Activated CD8-positive, alpha-beta memory T cell treated with anti-CD3 and anti-CD28 coated beads, Interleukin-2, amount 50 U/mL, for 24 hours (primary cell): ENCODE data around the gene CENPV.
A peak's percentile ranks its signal among the peaks of the same experiment; 100 is the strongest.
"Not testable (repeated sequence)": the region's sequence is repeated elsewhere in the genome, so short reads cannot be mapped to it uniquely, and the experiment has no call there.

Experiments used
- DNase-seq: peaks from one replicate; pipeline ENCODE4 v3.0.0-alpha.2; 2020; ENCODE audit errors: extremely low read depth

The CENPV gene

GRCh38 chr17:16353317-16354174 lies at the start of gene CENPV:
CENPV (minus strand) TSS chr17:16353469; CDS start chr17:16353436, 33 bp downstream.
- peak; percentile 18 for DNase-seq

- DNase-seq = no peak
These were observed 45.3 kb upstream of the CENPV start for GRCh38 chr17:16398270-16399267.

GRCh38 chr17:16396693-16397092 lies 43.4 kb upstream of the CENPV start:
- DNase-seq = not testable (repeated sequence)

DNA sequence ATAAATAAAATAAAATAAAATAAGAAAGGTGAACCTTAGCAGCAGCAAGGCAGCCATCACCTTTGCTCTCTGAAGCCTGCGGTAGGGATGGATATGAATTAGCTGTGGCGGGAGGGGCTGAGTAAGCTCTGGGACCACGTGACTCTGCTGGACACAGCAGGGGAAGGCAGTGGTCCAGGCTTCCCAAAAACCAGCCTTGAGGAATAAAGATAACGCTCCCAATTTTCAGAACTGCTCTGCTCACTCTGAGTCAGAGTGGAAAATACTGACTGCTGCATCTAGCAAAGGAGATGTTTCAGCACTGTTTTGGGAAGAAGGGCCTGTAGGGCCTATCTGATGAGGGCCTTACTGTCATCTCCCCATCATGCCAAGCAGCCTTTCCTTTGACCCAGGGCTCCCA lies 42.6 kb upstream of the CENPV start:
- DNase-seq = not testable (repeated sequence)

DNA sequence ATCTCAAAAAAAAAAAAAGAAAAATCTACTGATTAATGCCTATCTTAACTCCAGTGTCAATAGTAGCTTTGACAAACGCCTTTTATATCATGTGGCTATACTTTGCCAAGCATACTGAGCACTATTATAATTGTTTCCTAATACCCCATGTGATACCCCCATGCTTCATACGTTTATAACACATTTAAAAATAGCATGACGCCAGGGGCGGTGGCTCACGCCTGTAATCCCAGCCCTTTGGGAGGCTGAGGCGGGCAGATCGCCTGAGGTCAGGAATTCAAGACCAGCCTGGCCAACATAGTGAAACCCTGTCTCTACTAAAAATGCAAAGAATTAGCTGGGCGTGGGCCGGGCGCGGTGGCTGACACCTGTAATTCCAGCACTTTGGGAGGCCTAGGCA lies 39.2 kb upstream of the CENPV start:
- DNase-seq = not testable (repeated sequence)

GRCh38 chr17:16391451-16391850 lies 38.2 kb upstream of the CENPV start:
- no peak for DNase-seq

- DNase-seq = not testable (repeated sequence)
These were observed 32.8 kb upstream of the CENPV start for GRCh38 chr17:16386126-16386507.

GRCh38 chr17:16384557-16384956 lies 31.3 kb upstream of the CENPV start:
- no peak for DNase-seq

- no peak for DNase-seq
These were observed 30.6 kb upstream of the CENPV start for GRCh38 chr17:16383772-16384287.

GRCh38 chr17:16383216-16383615 lies 29.9 kb upstream of the CENPV start:
- DNase-seq = no peak

- DNase-seq = no peak
These were observed 28.2 kb upstream of the CENPV start for GRCh38 chr17:16381496-16381820.

DNA sequence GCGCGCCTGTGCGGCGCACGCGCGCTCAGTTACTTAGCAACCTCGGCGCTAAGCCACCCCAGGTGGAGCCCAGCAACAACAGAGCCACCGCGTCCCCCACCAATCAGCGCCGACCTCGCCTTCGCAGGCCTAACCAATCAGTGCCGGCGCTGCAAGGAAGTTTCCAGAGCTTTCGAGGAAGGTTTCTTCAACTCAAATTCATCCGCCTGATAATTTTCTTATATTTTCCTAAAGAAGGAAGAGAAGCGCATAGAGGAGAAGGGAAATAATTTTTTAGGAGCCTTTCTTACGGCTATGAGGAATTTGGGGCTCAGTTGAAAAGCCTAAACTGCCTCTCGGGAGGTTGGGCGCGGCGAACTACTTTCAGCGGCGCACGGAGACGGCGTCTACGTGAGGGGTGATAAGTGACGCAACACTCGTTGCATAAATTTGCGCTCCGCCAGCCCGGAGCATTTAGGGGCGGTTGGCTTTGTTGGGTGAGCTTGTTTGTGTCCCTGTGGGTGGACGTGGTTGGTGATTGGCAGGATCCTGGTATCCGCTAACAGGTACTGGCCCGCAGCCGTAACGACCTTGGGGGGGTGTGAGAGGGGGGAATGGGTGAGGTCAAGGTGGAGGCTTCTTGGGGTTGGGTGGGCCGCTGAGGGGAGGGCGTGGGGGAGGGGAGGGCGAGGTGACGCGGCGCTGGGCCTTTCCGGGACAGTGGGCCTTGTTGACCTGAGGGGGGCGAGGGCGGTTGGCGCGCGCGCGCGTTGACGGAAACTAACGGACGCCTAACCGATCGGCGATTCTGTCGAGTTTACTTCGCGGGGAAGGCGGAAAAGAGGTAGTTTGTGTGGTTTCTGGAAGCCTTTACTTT lies 27.6 kb upstream of the CENPV start, which contains the start of gene UBB:
Gene UBB, plus strand, starts transcription at position 452 of the 856 bp plus-strand sequence. CDS start 817 bp downstream, outside the sequence.
- peak; percentile 87 for DNase-seq

GRCh38 chr17:16379654-16380053 lies 26.4 kb upstream of the CENPV start:
- DNase-seq = no peak

DNA sequence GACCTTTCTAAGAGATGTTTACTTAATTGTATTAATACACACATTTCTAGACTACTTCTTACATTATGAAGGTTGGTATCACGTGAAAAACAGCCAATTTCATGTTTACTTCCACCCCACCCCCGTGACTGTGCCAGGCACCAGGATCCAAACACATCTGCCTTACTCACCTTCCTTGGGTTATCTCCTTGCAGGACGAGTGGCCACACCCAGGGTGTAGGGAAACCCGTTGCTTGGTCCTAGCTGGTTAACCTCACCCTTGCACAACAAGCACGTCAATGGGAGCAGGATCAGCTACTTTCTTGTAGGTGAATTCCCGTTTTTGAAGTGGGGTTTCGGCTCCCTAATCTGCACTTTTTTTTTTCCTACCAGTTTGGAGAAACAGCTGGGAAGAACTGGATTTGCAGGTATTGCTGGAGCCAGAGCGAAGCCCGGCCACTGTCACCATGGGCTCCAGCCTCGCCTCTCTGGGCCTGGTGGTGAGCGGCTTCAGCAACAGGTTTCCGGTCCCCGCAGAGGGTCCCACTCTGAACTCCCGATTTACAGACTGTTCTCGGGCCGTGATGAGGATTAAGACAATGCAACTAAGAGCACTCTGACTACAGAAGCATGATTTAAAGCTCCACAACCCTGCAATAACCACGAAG lies 25.5 kb upstream of the CENPV start:
- no peak for DNase-seq

- no peak for DNase-seq
These were observed 24.7 kb upstream of the CENPV start for GRCh38 chr17:16377941-16378341.

DNA sequence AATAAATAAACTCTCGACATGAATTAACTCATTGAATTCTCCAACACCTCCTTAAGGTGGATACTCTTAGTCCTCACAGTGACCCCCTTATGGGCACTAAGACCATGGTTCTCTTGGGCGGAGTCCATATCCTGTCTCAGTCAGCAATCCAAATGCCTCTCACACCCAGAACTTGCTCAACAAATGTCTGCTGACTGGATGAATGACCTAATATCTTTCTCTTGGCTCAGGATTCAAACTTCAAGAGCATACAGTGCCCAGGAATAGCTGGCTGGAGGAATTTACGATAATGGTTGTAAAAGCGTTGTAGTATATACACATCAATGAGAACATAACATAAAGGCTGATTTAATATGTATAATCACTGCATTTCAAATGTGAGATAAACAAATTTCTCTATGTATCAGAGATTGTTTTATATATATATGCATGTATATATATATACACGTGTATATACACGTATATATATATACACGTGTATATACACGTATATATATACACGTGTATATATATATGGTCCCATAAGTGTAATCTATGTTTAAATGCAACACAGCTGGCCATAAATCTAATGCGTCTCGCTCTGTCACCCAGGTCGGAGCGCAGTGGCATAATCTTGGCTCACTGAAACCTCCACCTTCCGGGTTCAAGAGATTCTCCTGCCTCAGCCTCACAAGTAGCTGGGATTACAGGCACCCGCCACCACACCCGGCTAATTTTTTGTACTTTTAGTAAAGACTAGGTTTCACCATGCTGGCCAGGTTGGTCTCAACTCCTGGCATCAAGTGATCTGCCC lies 21.1 kb upstream of the CENPV start:
- no peak for DNase-seq

DNA sequence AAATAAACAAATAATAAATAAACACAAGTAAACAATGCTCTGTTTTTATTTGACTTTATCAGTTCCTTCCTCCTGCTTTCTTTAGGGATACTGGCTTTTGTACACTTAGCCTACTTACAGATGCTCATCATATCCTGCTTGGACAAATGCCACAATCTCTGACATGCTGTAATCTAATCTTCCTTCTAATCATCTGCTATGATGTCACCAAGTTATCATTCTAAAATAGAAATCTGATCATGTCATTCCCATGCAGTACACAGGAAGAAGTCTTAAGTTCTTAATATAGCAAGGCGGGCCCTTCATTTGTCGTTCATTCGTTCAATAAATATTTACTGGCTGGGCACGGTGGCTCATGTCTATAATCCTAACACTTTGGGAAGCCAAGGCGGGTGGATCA lies 18.5 kb upstream of the CENPV start:
- no peak for DNase-seq

GRCh38 chr17:16364625-16365024 lies 11.4 kb upstream of the CENPV start:
- no peak for DNase-seq

GRCh38 chr17:16363749-16364536 lies 10.7 kb upstream of the CENPV start:
- peak; percentile 67 for DNase-seq
